PC-9 (cell line): ENCODE measurements around the gene SFI1. TPM values are rescaled to one million over a fixed set of nuclear protein-coding genes. Genes with fewer than 3 reads are reported as not detected.

Source experiments
- BruUV-seq: library from RNA; stranded (reverse); fragments of 400-500 nt; replicated peaks from 2 replicates; lab custom pipeline; 2021; lab: Mats Ljungman, UMichigan
- CTCF ChIA-PET: fragments of 300-600 bp; sonication (Branson Sonifier 250); formaldehyde crosslinking; loops from one replicate; lab custom pipeline; 2022; ENCODE audit warnings: antibody characterized with exemption; lab: Charles Lee
- POLR2A ChIA-PET: fragments of 300-600 bp; sonication (Branson Sonifier 250); formaldehyde crosslinking; loops from one replicate; lab custom pipeline; 2022; ENCODE audit warnings: antibody characterized with exemption; ENCODE audit not compliant: unreplicated experiment; lab: Charles Lee
- DNase-seq, 2 experiments: peaks; one replicate each; pipeline versions ENCODE4 v3.0.0 to v3.0.0-alpha.2; 2015 to 2022; ENCODE audit warnings: mixed read lengths in 1 of 2
- H2AFZ ChIP-seq: fragments of 200-600 bp; sonication (generic); 2 replicates; pipeline ENCODE4 v1.8.1; 2017; ENCODE audit warnings: antibody characterized with exemption
- H3F3A ChIP-seq: fragments of 200-600 bp; sonication (generic); 2 replicates; pipeline ENCODE4 v1.8.1; 2017; ENCODE audit warnings: antibody characterized with exemption, mild to moderate bottlenecking, low read depth; ENCODE audit not compliant: insufficient read depth
- H3K27ac ChIP-seq: fragments of 200-600 bp; sonication (generic); 2 replicates; pipeline ENCODE4 v1.6.1; 2016; ENCODE audit warnings: mixed run types
- H3K27me3 ChIP-seq: fragments of 200-600 bp; sonication (generic); 2 replicates; pipeline ENCODE4 v1.6.1; 2016; ENCODE audit warnings: low read depth, mixed run types; ENCODE audit not compliant: insufficient read depth
- H3K36me3 ChIP-seq: fragments of 200-600 bp; sonication (generic); 2 replicates; pipeline ENCODE4 v1.6.1; 2016; ENCODE audit warnings: low read depth, mixed run types
- H3K4me1 ChIP-seq: fragments of 200-600 bp; sonication (generic); replicated peaks from 2 replicates; pipeline ENCODE4 v1.6.1; 2016; ENCODE audit warnings: mixed run types; ENCODE audit not compliant: insufficient read depth
- H3K4me2 ChIP-seq: fragments of 200-600 bp; sonication (generic); 2 replicates; pipeline ENCODE4 v1.6.1; 2017; ENCODE audit warnings: mixed run types
- H3K4me3 ChIP-seq: fragments of 200-600 bp; sonication (generic); 2 replicates; pipeline ENCODE4 v1.6.1; 2016; ENCODE audit warnings: mixed run types
- H3K79me2 ChIP-seq: fragments of 200-600 bp; sonication (generic); 2 replicates; pipeline ENCODE4 v1.6.1; 2017; ENCODE audit warnings: low read depth, mixed run types
- H3K9me2 ChIP-seq: fragments of 200-600 bp; sonication (generic); 2 replicates; pipeline ENCODE4 v1.8.1; 2017; ENCODE audit warnings: mild to moderate bottlenecking; ENCODE audit not compliant: insufficient read depth
- H3K9me3 ChIP-seq: fragments of 200-600 bp; sonication (generic); 2 replicates; pipeline ENCODE4 v1.8.1; 2016; ENCODE audit warnings: low read depth; ENCODE audit not compliant: insufficient read depth
- H4K20me1 ChIP-seq: fragments of 200-600 bp; sonication (generic); 2 replicates; pipeline ENCODE4 v1.8.1; 2017; ENCODE audit not compliant: insufficient read depth
- CTCF ChIP-seq: fragments of 200-600 bp; sonication (generic); conservative IDR thresholded peaks from 2 replicates; pipeline ENCODE4 v1.6.1; 2017; ENCODE audit warnings: mixed run types, antibody characterized with exemption, mild to moderate bottlenecking, moderate library complexity
- EZH2 ChIP-seq: fragments of 200-600 bp; sonication (generic); IDR thresholded peaks from 2 replicates; pipeline ENCODE4 v1.8.0; 2017; ENCODE audit warnings: antibody characterized with exemption, low read depth
- intact Hi-C: fragments of 100-400 bp; cut with micrococcal nuclease; formaldehyde crosslinking; loops from one replicate; pipeline ENCODE4 v1.10.0; 2022; ENCODE audit not compliant: unreplicated experiment
- total RNA-seq: library from RNA; stranded (reverse); gene quantifications from 2 replicates; pipeline ENCODE4 v1.2.3, GENCODE V29; 2021

SFI1 gene
- total RNA-seq, 1 experiment from 2014 or later: 57.9 TPM

- Histone ChIP-seq H3K79me2 (no peaks in the 10 kb centered on the region), H3K27me3 (no peaks in the 10 kb centered on the region), H3K36me3 (no peaks in the 10 kb centered on the region), H3F3A (peaks cover 5% of the 10 kb centered on the region; the same call in 1 of the 2 replicates), H3K4me2 (no peak overlapping the region), H2AFZ (no peak overlapping the region), H3K4me1 (no peaks in the 10 kb centered on the region), H3K9me3 (no peaks in the 10 kb centered on the region), H3K27ac (no peak overlapping the region), H3K9me2 (no peaks in the 10 kb centered on the region), H4K20me1 (no peaks in the 10 kb centered on the region), H3K4me3 (no peak overlapping the region)
- DNase-seq: no peak
- POLR2A ChIA-PET: no interaction called here
- intact Hi-C loops: no loop called here
- CTCF ChIA-PET: no interaction called here
- TF ChIP-seq CTCF (no peak), EZH2 (no peak)
- no TSS peak for BruUV-seq
These were observed 44.6 kb downstream of the SFI1 start for GRCh38 chr22:31540966-31541365.

GRCh38 chr22:31544481-31545480, 48.4 kb downstream of the SFI1 start:
- intact Hi-C loops: no loop called here
- no peak overlapping the region for H3K4me3 ChIP-seq
- H3K4me2 ChIP-seq: no peak overlapping the region
- H2AFZ ChIP-seq: no peak overlapping the region
- no peak for DNase-seq
- H3F3A ChIP-seq: peaks cover 5% of the 10 kb centered on the region; the same call in 1 of the 2 replicates
- no peaks in the 10 kb centered on the region for H4K20me1 ChIP-seq
- TF ChIP-seq CTCF: no peak
- no peak for TF ChIP-seq EZH2
- CTCF ChIA-PET: interaction anchor here (0.6 kb wide), 1 partner anchor 1662 kb away, joined by 5 read pairs; no protein-coding TSS in a partner anchor
- no peaks in the 10 kb centered on the region for H3K79me2 ChIP-seq
- no peaks in the 10 kb centered on the region for H3K9me3 ChIP-seq
- POLR2A ChIA-PET: interaction anchor here (0.6 kb wide), 1 partner anchor 225 kb away, joined by 9 read pairs; no protein-coding TSS in a partner anchor
- no TSS peak for BruUV-seq
- no peaks in the 10 kb centered on the region for H3K36me3 ChIP-seq
- H3K27me3 ChIP-seq: no peaks in the 10 kb centered on the region
- no peak overlapping the region for H3K27ac ChIP-seq
- H3K4me1 ChIP-seq: no peaks in the 10 kb centered on the region
- no peaks in the 10 kb centered on the region for H3K9me2 ChIP-seq

GRCh38 chr22:31550871-31551370, 54.6 kb downstream of the SFI1 start:
- Histone ChIP-seq H3K9me3 (no peaks in the 10 kb centered on the region), H2AFZ (no peak overlapping the region), H3F3A (no peaks in the 10 kb centered on the region), H4K20me1 (no peaks in the 10 kb centered on the region), H3K4me2 (no peak overlapping the region), H3K9me2 (no peaks in the 10 kb centered on the region), H3K36me3 (no peaks in the 10 kb centered on the region), H3K79me2 (no peaks in the 10 kb centered on the region), H3K4me3 (no peak overlapping the region), H3K27ac (no peak overlapping the region), H3K27me3 (no peaks in the 10 kb centered on the region), H3K4me1 (no peaks in the 10 kb centered on the region)
- no peak for TF ChIP-seq EZH2
- no peak for TF ChIP-seq CTCF
- POLR2A ChIA-PET: no interaction called here
- intact Hi-C loops: no loop called here
- no peak for DNase-seq
- BruUV-seq: no TSS peak
- CTCF ChIA-PET: no interaction called here
